Adrenal gland (tissue), 12 donors: ENCODE measurements around the gene MYO18B. TPM values are rescaled to one million over a fixed set of nuclear protein-coding genes. Genes with fewer than 3 reads are reported as not detected.

Experiments
- DNase-seq, 7 donors: peaks; one replicate each; pipeline ENCODE4 v3.0.0-alpha.2; 2019 to 2020
- H3K27ac ChIP-seq, 5 donors: fragments of 200-600 bp; sonication (generic) in 4 of 5; 1 replicate in 3 of 5; 2 replicates in 2 of 5; pipeline versions ENCODE4 v1.5.1 to v1.8.0; 2016 to 2020; ENCODE audit warnings: mild to moderate bottlenecking in 1 of 5
- H3K27me3 ChIP-seq: fragments of 200-600 bp; 2 replicates; pipeline ENCODE4 v1.8.0; 2021
- H3K36me3 ChIP-seq, 2 donors: fragments of 200-600 bp; replicated peaks in 1 of 2; 1 replicate in 1 of 2; 2 replicates in 1 of 2; pipeline versions ENCODE4 v1.5.1 to v1.8.0; 2018 to 2022
- H3K4me1 ChIP-seq, 2 donors: fragments of 200-600 bp; replicated peaks in 1 of 2; 1 replicate in 1 of 2; 2 replicates in 1 of 2; pipeline versions ENCODE4 v1.5.1 to v1.8.0; 2018 to 2021
- H3K4me3 ChIP-seq, 4 donors: fragments of 200-600 bp; sonication (generic) in 3 of 4; one replicate each; pipeline ENCODE4 v1.5.1; 2016 to 2018
- H3K9me3 ChIP-seq, 3 donors: fragments of 200-600 bp; sonication (generic) in 1 of 3; replicated peaks in 1 of 3; 1 replicate in 2 of 3; 2 replicates in 1 of 3; pipeline versions ENCODE4 v1.5.1 to v1.8.0; 2016 to 2021
- CTCF ChIP-seq, 6 experiments: fragments of 450-650 bp in 4 of 6; fragments of 200-600 bp in 2 of 6; sonication (generic) in 1 of 6; IDR thresholded peaks; 1 replicate in 5 of 6; 2 replicates in 1 of 6; pipeline versions ENCODE4 v1.5.1 to v1.8.0; 2016 to 2021; ENCODE audit warnings: antibody characterized with exemption in 6 of 6, mild to moderate bottlenecking in 2 of 6, moderate library complexity in 1 of 6
- POLR2A ChIP-seq, 2 donors: fragments of 450-650 bp; IDR thresholded peaks; one replicate each; pipeline ENCODE4 v1.6.1; 2017; ENCODE audit warnings: antibody characterized with exemption in 2 of 2, mild to moderate bottlenecking in 2 of 2, moderate library complexity in 1 of 2
- WGBS, 4 donors: extraction: QIAGEN DNeasy Blood & Tissue Kit in 2 of 4; methylation state at CpG; one replicate each; pipeline versions ENCODE4 v1.1.5 to v1.1.7; 2013 to 2017; 5-methylcytosine and 5-hydroxymethylcytosine counted together
- intact Hi-C, 2 donors: fragments of 100-400 bp; cut with DNase I; formaldehyde crosslinking; loops; one replicate each; pipeline versions ENCODE4 v1.14.1 to v1.15.0; 2022 to 2023
- polyA plus RNA-seq, 3 donors: library from polyadenylated mRNA; stranded (reverse); fragments of 200-250 nt in 2 of 3; fragments of 350-450 nt in 1 of 3; fragmentation: Illumina TruSeq in 1 of 3; extraction: RNeasy Lipid Tissue Mini Kit (QIAGEN cat#74804) in 1 of 3; gene quantifications; one replicate each; pipeline ENCODE4 v1.2.3, GENCODE V29; 2013 to 2014
- total RNA-seq, 9 donors: library from RNA; depleted of rRNA in 4 of 9; stranded (reverse); fragments of >200 nt in 4 of 9; fragments of 120-200 nt in 1 of 9; fragmentation: NEBNext Ultra II Directional in 1 of 9; extraction: Animal tissue kit (Norgen Biotek cat#: 25700) in 1 of 9; gene quantifications; one replicate each; pipeline versions ENCODE4 v1.1.0 to v1.2.4, GENCODE V29; 2013 to 2023
- donor health status: healthy with polysubstance abuse.
- donor health status: Bipolar disorder and iron deficiency.
- donor health status: DM: yes; HTN: yes; CAD: no.
- donor health status: DM: no; HTN: no; CAD: no.
- donor health status: DM: no; HTN: no; CAD: no.
- donor health status: DM: yes; HTN: yes; CAD: no.

MYO18B gene
- total and polyA plus RNA-seq, 12 donors = 0.08 to 1.1 (median 0.18) TPM

- Histone ChIP-seq H3K9me3 (no peaks in the 10 kb centered on the region), H3K36me3 (no peaks in the 10 kb centered on the region), H3K27me3 (no peaks in the 10 kb centered on the region), H3K27ac (no peak overlapping the region), H3K4me3 (no peak overlapping the region), H3K4me1 (no peaks in the 10 kb centered on the region)
- intact Hi-C loops = no loop called here
- TF ChIP-seq POLR2A (IDR thresholded peaks at IDR 0.05) (no peak), CTCF (IDR thresholded peaks at IDR 0.05) (no peak)
- peak; percentile 2 to 75 (median 22) for DNase-seq
- 19 to 34% (median 28%) methylated on average over 10 of the region's 10 CpGs for WGBS, 4 donors
Measured at GRCh38 chr22:25942856-25943411, 200.9 kb downstream of the MYO18B start.

GRCh38 chr22:25950111-25950510 lies 208.1 kb downstream of the MYO18B start:
- DNase-seq = no peak
- Histone ChIP-seq H3K36me3 (no peaks in the 10 kb centered on the region), H3K27me3 (no peaks in the 10 kb centered on the region)

DNA sequence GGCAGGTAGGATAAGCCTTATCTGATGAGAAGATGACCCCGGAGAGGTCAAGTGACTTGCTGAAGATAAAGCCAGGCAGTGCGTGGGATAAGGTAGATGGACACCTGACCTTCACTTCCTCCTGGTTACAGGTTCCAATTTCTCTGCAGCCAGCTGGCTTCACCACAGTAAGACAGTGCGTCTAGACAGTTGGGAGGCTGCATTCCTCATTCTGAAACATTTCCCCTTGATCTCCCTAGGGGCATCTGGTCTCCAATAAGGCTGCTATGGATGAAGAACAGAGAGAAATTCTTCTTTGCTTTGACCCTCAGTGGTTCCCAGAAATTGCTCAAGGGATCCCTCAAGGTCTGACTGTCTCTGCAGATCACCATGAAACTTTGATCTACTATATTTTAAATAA lies 211.3 kb downstream of the MYO18B start:
- DNase-seq = no peak
- no peaks in the 10 kb centered on the region for H3K4me1 ChIP-seq
- no peaks in the 10 kb centered on the region for H3K9me3 ChIP-seq
- H3K36me3 ChIP-seq = no peaks in the 10 kb centered on the region
- no peak overlapping the region for H3K27ac ChIP-seq
- intact Hi-C loops = no loop called here
- H3K27me3 ChIP-seq = no peaks in the 10 kb centered on the region
- WGBS, 4 donors = 50 to 59% (median 52%) methylated on average over 3 of the region's 3 CpGs
- no peak overlapping the region for H3K4me3 ChIP-seq
- no peak for TF ChIP-seq POLR2A (IDR thresholded peaks at IDR 0.05)
- TF ChIP-seq CTCF (IDR thresholded peaks at IDR 0.05) = no peak

More at GRCh38 chr22:25950111-25950510, 208.1 kb downstream of the MYO18B start:
- TF ChIP-seq POLR2A (IDR thresholded peaks at IDR 0.05) (no peak), CTCF (IDR thresholded peaks at IDR 0.05) (no peak)
- Histone ChIP-seq H3K27ac (no peak overlapping the region), H3K4me3 (no peak overlapping the region), H3K4me1 (no peaks in the 10 kb centered on the region), H3K9me3 (no peaks in the 10 kb centered on the region)
- WGBS, 4 donors = 67 to 74% (median 71%) methylated on average over 1 of the region's 1 CpG
- intact Hi-C loops = no loop called here

GRCh38 chr22:25953919-25954318 lies 211.9 kb downstream of the MYO18B start:
- DNase-seq = no peak
- H3K4me1 ChIP-seq = no peaks in the 10 kb centered on the region
- intact Hi-C loops = no loop called here

More at GRCh38 chr22:25953919-25954318, 211.9 kb downstream of the MYO18B start:
- H3K27ac ChIP-seq = no peak overlapping the region
- 48 to 77% (median 70%) methylated on average over 4 of the region's 4 CpGs for WGBS, 4 donors
- no peaks in the 10 kb centered on the region for H3K9me3 ChIP-seq
- no peak overlapping the region for H3K4me3 ChIP-seq
- no peaks in the 10 kb centered on the region for H3K27me3 ChIP-seq
- no peak for TF ChIP-seq CTCF (IDR thresholded peaks at IDR 0.05)
- TF ChIP-seq POLR2A (IDR thresholded peaks at IDR 0.05) = no peak
- H3K36me3 ChIP-seq = no peaks in the 10 kb centered on the region
